ENCODE measurements around the gene MRPL49. TPM values are rescaled to one million over a fixed set of nuclear protein-coding genes. Genes with fewer than 3 reads are reported as not detected.
A peak's percentile ranks its signal among the peaks of the same experiment; 100 is the strongest.

Gene MRPL49
- total RNA-seq, 1 experiment from 2014 or later, result 73.4 TPM

- Histone ChIP-seq H3K79me1 (ENCODE audit: insufficient read depth, low read depth, low read length, poor library complexity, severe bottlenecking) (no peaks in the 10 kb centered on the region), H4K8ac (replicated peaks; ENCODE audit: insufficient read length, low read depth, low read length) (peak within 1 kb of the TSS; percentile 71), H2AFZ (ENCODE audit: low read length) (no peak within 1 kb of the TSS), H3K4me2 (ENCODE audit: insufficient read depth, insufficient read length, low read length) (no peak within 1 kb of the TSS), H3T11ph (ENCODE audit: low read length) (no peak within 1 kb of the TSS), H4K91ac (ENCODE audit: insufficient read length, low read depth, low read length) (no peak within 1 kb of the TSS), H3K56ac (ENCODE audit: insufficient read length, low read depth, low read length) (no peak within 1 kb of the TSS), H3K9me3 (ENCODE audit: control insufficient read depth, low read depth, low read length) (no peaks in the 10 kb centered on the region), H3K9ac (ENCODE audit: extremely low read depth, insufficient read length, low read length) (no peak within 1 kb of the TSS), H3K18ac (ENCODE audit: insufficient read length, low read depth, low read length) (peak within 1 kb of the TSS; percentile 42), H3K27ac (ENCODE audit: insufficient read length, low read depth, low read length) (no peak within 1 kb of the TSS), H2BK120ac (ENCODE audit: low read depth, low read length, poor library complexity, severe bottlenecking) (no peak within 1 kb of the TSS), H3K23ac (ENCODE audit: insufficient read length, low read depth, low read length) (no peak within 1 kb of the TSS), H3K4me1 (ENCODE audit: insufficient read depth, low read length) (no peaks in the 10 kb centered on the region; the same call in 1 of the 2 replicates), H3K23me2 (ENCODE audit: insufficient read length, low read depth, low read length, poor library complexity, severe bottlenecking) (no peaks in the 10 kb centered on the region), H4K5ac (ENCODE audit: insufficient read length, low read depth, low read length) (no peak within 1 kb of the TSS), H2AK5ac (ENCODE audit: insufficient read length, low read length) (no peak within 1 kb of the TSS), H3K14ac (ENCODE audit: insufficient read depth, low read length) (no peak within 1 kb of the TSS), H2BK5ac (ENCODE audit: insufficient read length, low read length) (no peak within 1 kb of the TSS), H3K79me2 (ENCODE audit: insufficient read depth, low read length) (no peaks in the 10 kb centered on the region), H4K20me1 (ENCODE audit: control insufficient read depth, insufficient read depth, insufficient read length) (no peaks in the 10 kb centered on the region), H3K4ac (ENCODE audit: low read depth, low read length) (no peak within 1 kb of the TSS), H3K27me3 (ENCODE audit: insufficient read depth, low read length) (no peaks in the 10 kb centered on the region), H2BK15ac (ENCODE audit: low read depth, low read length) (peak within 1 kb of the TSS; percentile 86; the same call in 1 of the 2 replicates), H2BK12ac (ENCODE audit: insufficient read length, low read depth, low read length) (no peak within 1 kb of the TSS), H2BK20ac (ENCODE audit: low read depth, low read length, poor library complexity, severe bottlenecking) (no peak within 1 kb of the TSS)
- H3K4me1 Mint-ChIP-seq, result peaks cover 11 to 19% of the 10 kb centered on the region in 2 experiments
- TF ChIP-seq CTCF (conservative IDR thresholded peaks at IDR 0.05), result no peak
- no peaks in the 10 kb centered on the region; the same call in 1 of the 2 replicates for H3K27me3 Mint-ChIP-seq (ENCODE audit: low read depth)
- no peaks in the 10 kb centered on the region for H3K9me3 Mint-ChIP-seq
- peak; percentile 87 for DNase-seq
- no peaks in the 10 kb centered on the region; a peak in 1 of 7 replicates for H3K36me3 Mint-ChIP-seq (ENCODE audit: insufficient read depth in 1 of 3, low read depth in 3 of 3)
- peak within 1 kb of the TSS in 2 of 3 experiments; percentile 43 to 83; a peak in 4 of 7 replicates for H3K27ac Mint-ChIP-seq
- H3K4me3 Mint-ChIP-seq, result peak within 1 kb of the TSS in 1 of 2 experiments; percentile 35; a peak in 1 of 5 replicates
- no CpG with 5 or more reads among the region's 21 CpGs for WGBS (ENCODE audit: extremely low coverage, insufficient read length, low lambda C conversion rate)
Measured at GRCh38 chr11:65170058-65170534, 48.0 kb downstream of the MRPL49 start, which contains the start of gene SPDYC. SPDYC (plus strand) TSS chr11:65170233; CDS start chr11:65171358, 1,125 bp downstream.
